ENCODE data around the gene LRRC74B. TPM values are rescaled to one million over a fixed set of nuclear protein-coding genes. Genes with fewer than 3 reads are reported as not detected.

The LRRC74B gene
- total RNA-seq, 4 donors from 2014 or later: not detected

- TF ChIP-seq CTCF (IDR thresholded peaks at IDR 0.05; ENCODE audit: low read depth): no peak
Measured at GRCh38 chr22:21025763-21026755, 19.7 kb upstream of the LRRC74B start.

GRCh38 chr22:21026783-21027692, 18.7 kb upstream of the LRRC74B start:
- no peak for TF ChIP-seq CTCF (IDR thresholded peaks at IDR 0.05; ENCODE audit: low read depth)

GRCh38 chr22:21028277-21029251, 17.2 kb upstream of the LRRC74B start:
- no peak for TF ChIP-seq CTCF (IDR thresholded peaks at IDR 0.05; ENCODE audit: low read depth)

GRCh38 chr22:21029486-21030025, 16.2 kb upstream of the LRRC74B start:
- TF ChIP-seq CTCF (IDR thresholded peaks at IDR 0.05; ENCODE audit: low read depth): no peak

- TF ChIP-seq CTCF (IDR thresholded peaks at IDR 0.05; ENCODE audit: low read depth): no peak
Measured at GRCh38 chr22:21030032-21030431, 15.7 kb upstream of the LRRC74B start.

GRCh38 chr22:21030621-21031544, 14.9 kb upstream of the LRRC74B start:
- no peak for TF ChIP-seq CTCF (IDR thresholded peaks at IDR 0.05; ENCODE audit: low read depth)
